Small intestine (tissue), 7 donors: ENCODE data around the gene ATCAY. TPM values are rescaled to one million over a fixed set of nuclear protein-coding genes. Genes with fewer than 3 reads are reported as not detected.
"Not testable (repeated sequence)": the region's sequence is repeated elsewhere in the genome, so short reads cannot be mapped to it uniquely, and the experiment has no call there.

ENCODE experiments used
- DNase-seq, 2 donors: peaks; one replicate each; pipeline versions ENCODE4 v3.0.0 to v3.0.0-alpha.2; 2013
- FAIRE-seq: peaks from 2 replicates; lab custom pipeline; 2012; peaks lifted over from hg19 to GRCh38; lab: Jason Lieb, UNC
- H3K27ac ChIP-seq, 3 donors: one replicate each; pipeline ENCODE4 v1.5.1; 2013; ENCODE audit warnings: low read length in 2 of 3, mild to moderate bottlenecking in 2 of 3, control low read depth in 1 of 3, inconsistent platforms in 1 of 3, low read depth in 1 of 3, moderate library complexity in 1 of 3
- H3K27me3 ChIP-seq, 3 donors: one replicate each; pipeline ENCODE4 v1.6.1; 2013; ENCODE audit warnings: low read length in 3 of 3, inconsistent platforms in 1 of 3; ENCODE audit not compliant: control insufficient read depth in 3 of 3, insufficient read depth in 3 of 3
- H3K36me3 ChIP-seq, 3 donors: one replicate each; pipeline ENCODE4 v1.6.1; 2013; ENCODE audit warnings: low read length in 3 of 3, inconsistent platforms in 1 of 3, low read depth in 1 of 3, mild to moderate bottlenecking in 1 of 3, moderate library complexity in 1 of 3; ENCODE audit not compliant: control insufficient read depth in 3 of 3, insufficient read depth in 2 of 3
- H3K4me1 ChIP-seq, 3 donors: one replicate each; pipeline ENCODE4 v1.6.1; 2013; ENCODE audit warnings: low read length in 2 of 3, inconsistent platforms in 1 of 3, low read depth in 1 of 3, mild to moderate bottlenecking in 1 of 3, moderate library complexity in 1 of 3; ENCODE audit not compliant: control insufficient read depth in 3 of 3, insufficient read depth in 2 of 3
- H3K4me3 ChIP-seq, 3 donors: one replicate each; pipeline ENCODE4 v1.5.1; 2013; ENCODE audit warnings: low read length in 3 of 3, control low read depth in 1 of 3, inconsistent platforms in 1 of 3, low read depth in 1 of 3, mild to moderate bottlenecking in 1 of 3, moderate library complexity in 1 of 3
- H3K9me3 ChIP-seq, 2 donors: one replicate each; pipeline ENCODE4 v1.6.1; 2013; ENCODE audit warnings: low read depth in 1 of 2, low read length in 1 of 2; ENCODE audit not compliant: control insufficient read depth in 2 of 2, insufficient read depth in 1 of 2
- WGBS, 3 donors: extraction: QIAGEN DNeasy Blood & Tissue Kit; methylation state at CpG; one replicate each; pipeline ENCODE4 v1.1.7; 2013; 5-methylcytosine and 5-hydroxymethylcytosine counted together
- polyA plus RNA-seq, 4 donors: library from polyadenylated mRNA; stranded (reverse) in 3 of 4; unstranded in 1 of 4; fragments of 200-250 nt in 3 of 4; fragments of 120-200 nt in 1 of 4; gene quantifications; one replicate each; pipeline versions ENCODE4 v1.2.1 to v1.2.3, GENCODE V29; 2013
- donor health status: healthy with polysubstance abuse.
- donor health status: control.
- donor health status: control.
- donor health status: Bipolar disorder and iron deficiency.
- donor health status: healthy.

The ATCAY gene
- polyA plus RNA-seq, 4 donors, result 0.27 to 3.0 (median 0.34) TPM; not detected in 1

DNA sequence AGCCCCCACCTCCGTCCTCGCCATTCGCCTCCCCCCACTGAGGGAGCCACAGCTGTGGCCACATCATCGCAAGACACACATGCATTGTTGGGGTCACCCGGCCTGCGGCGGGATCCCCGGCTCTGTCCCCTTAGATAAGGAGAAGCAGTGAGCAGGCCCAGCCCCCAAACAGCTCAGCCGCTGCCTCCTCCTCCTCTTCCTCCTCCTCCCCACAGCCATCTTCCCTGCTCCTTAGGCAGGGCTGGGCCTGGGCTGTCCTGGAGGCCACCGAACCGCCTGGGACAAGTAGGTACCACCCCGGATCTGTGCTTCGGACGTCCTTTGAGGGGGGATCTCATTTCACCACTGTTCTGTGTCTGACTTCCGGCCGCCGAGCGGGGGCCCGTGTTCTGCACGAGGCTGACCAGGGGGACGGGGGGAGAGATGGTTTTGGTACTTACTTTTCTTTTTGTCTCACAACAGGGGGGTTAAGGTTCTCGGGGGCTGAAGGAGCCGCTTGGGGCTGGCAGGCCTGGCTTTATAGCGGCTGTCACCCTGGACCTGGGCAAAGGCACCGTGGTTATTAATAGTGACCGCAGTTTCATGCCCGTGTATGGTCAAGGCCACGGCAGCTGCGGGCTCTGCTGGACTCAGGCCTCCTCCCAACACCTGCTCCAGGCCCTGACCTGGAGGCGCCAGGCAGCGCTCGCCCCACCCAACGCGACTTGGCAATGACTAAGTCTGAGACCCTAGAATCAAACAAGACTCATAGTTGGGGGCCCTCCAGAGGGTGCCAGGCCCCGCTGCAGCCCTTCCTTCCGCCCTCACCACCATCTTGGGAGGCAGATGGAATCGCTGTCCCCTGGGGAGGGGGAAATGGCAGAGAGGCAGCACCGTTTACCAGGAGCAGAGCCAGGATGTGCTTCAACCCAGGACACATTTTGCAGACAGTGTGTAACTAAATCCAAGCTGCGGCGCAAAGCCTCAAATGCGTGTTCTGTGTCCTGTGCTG lies 70.7 kb downstream of the ATCAY start:
- FAIRE-seq (no peak), DNase-seq (no peak)
- peak overlapping the region in 1 of 3 donors; percentile 3 for H3K4me3 ChIP-seq
- H3K36me3 ChIP-seq, result peaks cover 0 to 12% (median 5%) of the 10 kb centered on the region in 3 donors
- H3K4me1 ChIP-seq, result no peaks in the 10 kb centered on the region
- H3K27ac ChIP-seq, result peak overlapping the region in 2 of 3 donors; percentile 18 to 30
- 35 to 44% (median 43%) methylated on average over 38 to 41 of the region's 41 CpGs for WGBS, 3 donors
- no peaks in the 10 kb centered on the region for H3K27me3 ChIP-seq
- no peaks in the 10 kb centered on the region for H3K9me3 ChIP-seq

DNA sequence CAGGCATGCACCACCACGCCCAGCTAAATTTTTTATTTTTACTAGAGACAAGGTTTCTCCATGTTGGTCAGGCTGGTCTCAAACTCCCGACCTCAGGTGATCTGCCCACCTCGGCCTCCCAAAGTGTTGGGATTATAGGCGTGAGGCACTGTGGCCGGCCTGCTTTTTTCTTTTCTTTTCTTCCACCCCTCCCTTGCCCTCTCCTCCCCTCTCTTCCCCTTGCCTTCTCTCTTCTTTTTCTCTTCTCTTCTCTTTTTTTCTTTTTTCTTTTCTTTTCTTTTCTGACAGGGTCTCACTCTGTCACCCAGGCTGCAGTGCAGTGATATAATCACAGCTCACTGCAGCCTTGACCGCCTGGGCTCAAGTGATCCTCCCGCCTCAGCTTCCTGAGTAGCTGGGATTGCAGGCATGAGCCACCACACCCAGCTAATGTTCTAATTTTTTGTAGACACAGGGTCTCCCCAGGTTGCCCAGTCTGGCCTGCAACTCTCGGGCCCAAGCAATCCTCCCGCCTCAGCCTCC lies 72.3 kb downstream of the ATCAY start:
- H3K9me3 ChIP-seq, DNase-seq, H3K27me3 ChIP-seq, H3K4me3 ChIP-seq, H3K27ac ChIP-seq, FAIRE-seq, H3K4me1 ChIP-seq: not testable (repeated sequence)
- WGBS, 3 donors, result 80 to 84% (median 81%) methylated on average over 9 of the region's 9 CpGs
- H3K36me3 ChIP-seq, result peaks cover 0 to 24% (median 6%) of the 10 kb centered on the region in 3 donors

- Histone ChIP-seq H3K27ac (no peak overlapping the region), H3K27me3 (no peaks in the 10 kb centered on the region), H3K9me3 (no peaks in the 10 kb centered on the region), H3K36me3 (peaks cover 4 to 37% (median 17%) of the 10 kb centered on the region in 3 donors), H3K4me3 (no peak overlapping the region), H3K4me1 (no peaks in the 10 kb centered on the region)
- no peak for FAIRE-seq
- 85 to 87% (median 86%) methylated on average over 11 to 12 of the region's 12 CpGs for WGBS, 3 donors
- DNase-seq, result no peak
Measured at GRCh38 chr19:3954107-3954506, 73.6 kb downstream of the ATCAY start.

GRCh38 chr19:3955276-3955675 lies 74.8 kb downstream of the ATCAY start:
- not testable (repeated sequence) for H3K4me1 ChIP-seq, H3K4me3 ChIP-seq, DNase-seq, H3K27ac ChIP-seq, FAIRE-seq, H3K9me3 ChIP-seq, H3K27me3 ChIP-seq
- WGBS, 3 donors, result 74 to 82% (median 79%) methylated on average over 11 to 13 of the region's 13 CpGs
- peaks cover 12 to 48% (median 18%) of the 10 kb centered on the region in 3 donors for H3K36me3 ChIP-seq

GRCh38 chr19:3955688-3956087 lies 75.2 kb downstream of the ATCAY start:
- FAIRE-seq, result no peak
- H3K27me3 ChIP-seq, result no peaks in the 10 kb centered on the region
- H3K27ac ChIP-seq, result no peak overlapping the region
- H3K36me3 ChIP-seq, result peaks cover 12 to 52% (median 18%) of the 10 kb centered on the region in 3 donors
- 84 to 93% (median 86%) methylated on average over 10 of the region's 10 CpGs for WGBS, 3 donors
- DNase-seq, result no peak
- no peaks in the 10 kb centered on the region for H3K9me3 ChIP-seq
- H3K4me3 ChIP-seq, result no peak overlapping the region
- H3K4me1 ChIP-seq, result no peaks in the 10 kb centered on the region

DNA sequence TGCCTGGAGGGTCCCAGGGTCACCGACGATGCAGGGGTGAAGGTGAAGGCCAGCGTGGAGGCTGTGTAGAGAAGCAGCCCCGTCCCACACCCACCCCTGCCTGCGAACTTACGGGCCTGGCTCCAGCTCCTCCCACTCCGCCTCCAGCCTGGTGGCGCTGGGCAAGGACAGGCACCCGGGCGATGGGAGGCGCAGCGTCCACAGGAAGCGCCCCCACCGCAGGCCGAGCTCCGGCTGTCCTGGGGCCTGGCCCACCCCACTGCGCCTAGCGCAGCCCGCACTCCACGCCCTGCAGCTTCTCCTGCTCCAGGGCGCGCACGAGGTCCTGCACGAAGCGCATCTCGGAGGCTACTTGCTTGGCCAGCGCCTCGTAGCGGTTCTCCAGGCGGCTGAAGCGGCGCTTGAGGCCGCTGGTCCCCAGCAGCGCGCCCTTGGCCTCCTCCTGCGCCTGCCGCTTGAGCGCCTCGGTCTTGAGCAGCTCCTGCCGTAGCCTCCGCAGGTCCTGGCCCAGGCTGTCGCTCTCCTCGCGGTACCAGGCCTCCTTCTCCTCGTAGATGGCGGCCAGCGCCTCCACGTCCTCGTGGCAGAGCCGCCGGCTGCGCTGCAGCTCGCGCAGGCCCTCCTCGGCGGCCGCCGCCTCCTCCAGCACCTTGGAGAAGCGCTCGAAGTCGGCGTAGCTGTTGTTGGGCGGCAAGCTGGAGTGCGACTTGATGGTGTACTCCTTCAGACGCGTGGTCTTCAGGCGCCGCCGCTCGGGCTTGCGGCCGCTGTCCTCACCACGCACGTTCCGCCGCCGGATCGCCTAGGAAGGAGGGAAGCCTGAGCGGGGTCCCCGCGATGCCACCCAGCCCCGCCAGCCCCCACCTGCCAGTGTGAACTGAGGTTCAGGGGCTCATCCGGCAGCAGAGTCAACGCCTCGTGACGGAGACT lies 78.6 kb downstream of the ATCAY start:
- H3K9me3 ChIP-seq, result no peaks in the 10 kb centered on the region
- WGBS, 3 donors, result 96 to 98% (median 97%) methylated on average over 59 to 86 of the region's 86 CpGs
- no peaks in the 10 kb centered on the region for H3K4me1 ChIP-seq
- no peak overlapping the region for H3K27ac ChIP-seq
- peaks cover 23 to 84% (median 29%) of the 10 kb centered on the region in 3 donors for H3K36me3 ChIP-seq
- no peaks in the 10 kb centered on the region for H3K27me3 ChIP-seq
- no peak for FAIRE-seq
- DNase-seq, result no peak
- H3K4me3 ChIP-seq, result no peak overlapping the region

DNA sequence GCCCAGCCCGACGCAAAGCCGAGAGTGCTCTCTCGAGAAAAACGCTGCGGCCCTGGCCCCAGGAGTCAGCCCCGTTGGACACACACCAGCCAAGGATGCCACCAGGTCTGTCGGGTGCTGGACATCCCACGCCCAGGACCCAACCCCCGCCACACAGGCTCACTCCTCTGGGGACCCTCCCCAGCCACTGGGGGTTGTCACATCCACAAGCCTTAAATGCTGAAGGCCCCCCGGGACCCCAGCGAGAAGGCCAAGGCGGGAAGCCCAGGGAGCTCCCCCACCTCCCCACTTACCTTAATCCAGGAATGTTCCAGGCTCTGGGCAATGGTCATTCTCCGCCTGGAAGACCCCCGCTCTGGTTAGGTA lies 79.3 kb downstream of the ATCAY start:
- Histone ChIP-seq H3K9me3 (no peaks in the 10 kb centered on the region), H3K4me3 (no peak overlapping the region), H3K27me3 (no peaks in the 10 kb centered on the region), H3K4me1 (no peaks in the 10 kb centered on the region), H3K27ac (no peak overlapping the region), H3K36me3 (peaks cover 26 to 89% (median 34%) of the 10 kb centered on the region in 3 donors)
- DNase-seq (no peak), FAIRE-seq (no peak)
- WGBS, 3 donors, result 97 to 98% (median 97%) methylated on average over 11 to 15 of the region's 15 CpGs

DNA sequence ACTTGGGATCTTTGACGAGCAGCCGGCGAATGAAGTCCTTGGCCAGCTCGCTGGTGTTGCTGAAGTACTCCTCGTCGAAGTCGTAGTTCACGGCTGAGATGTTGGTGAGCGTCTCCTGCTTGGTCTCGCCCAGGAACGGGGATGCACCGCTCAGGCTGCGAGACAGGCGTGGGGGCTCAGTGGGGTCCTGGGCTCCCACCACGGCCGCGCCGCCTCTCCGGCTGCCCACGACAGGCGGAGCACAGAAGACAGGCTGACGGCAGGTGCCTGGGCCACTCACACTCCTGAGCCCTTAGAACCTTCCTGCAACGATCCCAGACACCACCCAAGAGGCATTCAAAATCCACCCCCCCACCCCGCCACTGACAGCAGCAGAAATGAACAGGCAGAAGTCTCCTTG lies 80.5 kb downstream of the ATCAY start:
- Histone ChIP-seq H3K4me1 (peaks cover 0 to 5% (median 0%) of the 10 kb centered on the region in 3 donors), H3K9me3 (no peaks in the 10 kb centered on the region), H3K27me3 (no peaks in the 10 kb centered on the region), H3K27ac (no peak overlapping the region), H3K4me3 (no peak overlapping the region), H3K36me3 (peaks cover 28 to 93% (median 31%) of the 10 kb centered on the region in 3 donors)
- FAIRE-seq, result no peak
- no peak for DNase-seq
- WGBS, 3 donors, result 94 to 98% (median 95%) methylated on average over 24 of the region's 24 CpGs
